ENCODE results near the gene GLG1. TPM values are rescaled to one million over a fixed set of nuclear protein-coding genes. Genes with fewer than 3 reads are reported as not detected.
"Not testable (repeated sequence)": the region's sequence is repeated elsewhere in the genome, so short reads cannot be mapped to it uniquely, and the experiment has no call there.

Gene GLG1
- 49.6 TPM for total RNA-seq

- DNase-seq (ENCODE audit: low spot score) (peak; percentile 92), ATAC-seq (peak; percentile 97)
Measured at GRCh38 chr16:74606521-74607309, at the start of gene GLG1. GLG1 (minus strand) TSS chr16:74607114; CDS start chr16:74607094, 20 bp downstream.

- ATAC-seq, result no peak
- no peak for DNase-seq (ENCODE audit: low spot score)
Measured at GRCh38 chr16:74654536-74655050, 47.7 kb upstream of the GLG1 start.

- not testable (repeated sequence) for ATAC-seq; DNase-seq (ENCODE audit: low spot score)
Measured at GRCh38 chr16:74652883-74653282, 46.0 kb upstream of the GLG1 start.

GRCh38 chr16:74652249-74652648 lies 45.3 kb upstream of the GLG1 start:
- no peak for ATAC-seq
- no peak for DNase-seq (ENCODE audit: low spot score)

GRCh38 chr16:74651841-74652240 lies 44.9 kb upstream of the GLG1 start:
- ATAC-seq, result no peak
- DNase-seq (ENCODE audit: low spot score), result no peak

GRCh38 chr16:74650966-74651567 lies 44.2 kb upstream of the GLG1 start:
- no peak for DNase-seq (ENCODE audit: low spot score)
- peak; percentile 61 for ATAC-seq

- DNase-seq (ENCODE audit: low spot score) (no peak), ATAC-seq (no peak)
Measured at GRCh38 chr16:74649839-74650504, 43.1 kb upstream of the GLG1 start.

- ATAC-seq (no peak), DNase-seq (ENCODE audit: low spot score) (no peak)
Measured at GRCh38 chr16:74641969-74642368, 35.1 kb upstream of the GLG1 start.

- DNase-seq (ENCODE audit: low spot score), result peak; percentile 22
- peak; percentile 70 for ATAC-seq
Measured at GRCh38 chr16:74637742-74638453, 31.0 kb upstream of the GLG1 start.

GRCh38 chr16:74635303-74635702 lies 28.4 kb upstream of the GLG1 start:
- DNase-seq (ENCODE audit: low spot score) (no peak), ATAC-seq (peak; percentile 80)

- ATAC-seq, result no peak
Measured at GRCh38 chr16:74633686-74634085, 26.8 kb upstream of the GLG1 start.

GRCh38 chr16:74627506-74628220 lies 20.7 kb upstream of the GLG1 start:
- DNase-seq (ENCODE audit: low spot score) (peak; percentile 96), ATAC-seq (peak; percentile 87)

More at GRCh38 chr16:74633686-74634085, 26.8 kb upstream of the GLG1 start:
- DNase-seq (ENCODE audit: low spot score), result no peak

GRCh38 chr16:74626741-74627416 lies 20.0 kb upstream of the GLG1 start:
- no peak for ATAC-seq

GRCh38 chr16:74625500-74626350 lies 18.8 kb upstream of the GLG1 start:
- peak; percentile 47 for ATAC-seq
- peak; percentile 56 for DNase-seq (ENCODE audit: low spot score)

More at GRCh38 chr16:74626741-74627416, 20.0 kb upstream of the GLG1 start:
- DNase-seq (ENCODE audit: low spot score), result no peak

- DNase-seq (ENCODE audit: low spot score), result no peak
Measured at GRCh38 chr16:74623839-74624235, 16.9 kb upstream of the GLG1 start.

GRCh38 chr16:74623214-74623838 lies 16.4 kb upstream of the GLG1 start:
- DNase-seq (ENCODE audit: low spot score), result no peak

More at GRCh38 chr16:74623839-74624235, 16.9 kb upstream of the GLG1 start:
- no peak for ATAC-seq

GRCh38 chr16:74622005-74622404 lies 15.1 kb upstream of the GLG1 start:
- no peak for ATAC-seq
- DNase-seq (ENCODE audit: low spot score), result no peak

More at GRCh38 chr16:74623214-74623838, 16.4 kb upstream of the GLG1 start:
- peak; percentile 45 for ATAC-seq

- ATAC-seq, result peak; percentile 31
- no peak for DNase-seq (ENCODE audit: low spot score)
Measured at GRCh38 chr16:74617206-74617788, 10.4 kb upstream of the GLG1 start.

Data from left lobe of liver (tissue), 2 donors.